Endothelial cell of umbilical vein (primary cell): Measurements from ENCODE around the gene AUTS2. TPM values are rescaled to one million over a fixed set of nuclear protein-coding genes. Genes with fewer than 3 reads are reported as not detected.

ENCODE experiments used
- BruUV-seq: library from RNA; stranded (reverse); fragments of 400-500 nt; replicated peaks from 2 replicates; lab custom pipeline; 2021; lab: Mats Ljungman, UMichigan
- CTCF ChIA-PET: fragments of 300-600, 350-600 bp; sonication (Branson Sonifier 250); formaldehyde crosslinking; loops from one replicate; lab custom pipeline; 2021; ENCODE audit warnings: antibody characterized with exemption, inconsistent platforms; lab: Charles Lee
- POLR2A ChIA-PET: fragments of 300-600, 350-600 bp; sonication (Branson Sonifier 250); formaldehyde crosslinking; loops from one replicate; lab custom pipeline; 2021; ENCODE audit warnings: antibody characterized with exemption, inconsistent platforms; lab: Charles Lee
- DNase-seq: peaks from one replicate; pipeline ENCODE4 v3.0.0-alpha.2; 2011; ENCODE audit warnings: low read depth, low spot score
- FAIRE-seq: peaks from 2 replicates; lab custom pipeline; 2011; peaks lifted over from hg19 to GRCh38; lab: Jason Lieb, UNC
- H2AFZ ChIP-seq: 2 replicates; pipeline ENCODE4 v1.6.0; 2012; ENCODE audit warnings: low read depth, low read length, control low read depth, inconsistent platforms
- H3K27ac ChIP-seq: 2 replicates; pipeline ENCODE4 v1.5.1; 2011; ENCODE audit warnings: low read depth, mild to moderate bottlenecking, control low read depth, low read length, moderate library complexity; ENCODE audit not compliant: insufficient read depth
- H3K27me3 ChIP-seq, 2 experiments: 2 replicates each; pipeline versions ENCODE4 v1.6.0 to v1.6.1; 2011; ENCODE audit warnings: low read length in 2 of 2, mixed read lengths in 1 of 2; ENCODE audit not compliant: control insufficient read depth in 2 of 2, insufficient read depth in 2 of 2
- H3K36me3 ChIP-seq, 2 experiments: 2 replicates in 1 of 2; 3 replicates in 1 of 2; pipeline ENCODE4 v1.5.1; 2011; ENCODE audit warnings: low read length in 2 of 2, mild to moderate bottlenecking in 1 of 2, moderate library complexity in 1 of 2; ENCODE audit not compliant: control insufficient read depth in 2 of 2, insufficient read depth in 2 of 2; ENCODE audit errors: extremely low read depth in 1 of 2
- H3K4me1 ChIP-seq: 3 replicates; pipeline ENCODE4 v1.5.1; 2011; ENCODE audit warnings: mild to moderate bottlenecking, low read length; ENCODE audit not compliant: control insufficient read depth, insufficient read depth; ENCODE audit errors: extremely low read depth
- H3K4me2 ChIP-seq: 2 replicates; pipeline ENCODE4 v1.6.1; 2011; ENCODE audit warnings: low read length, control low read depth, mixed read lengths; ENCODE audit not compliant: insufficient read depth
- H3K4me3 ChIP-seq, 3 experiments: fragments of 200-600 bp in 1 of 3; sonication (generic), shearing (Covaris generic) in 1 of 3; replicated peaks in 1 of 3; 2 replicates each; pipeline ENCODE4 v1.5.1; 2011 to 2016; ENCODE audit warnings: control low read depth in 3 of 3, low read length in 3 of 3, mild to moderate bottlenecking in 2 of 3, inconsistent platforms in 1 of 3, low read depth in 1 of 3, moderate library complexity in 1 of 3; ENCODE audit not compliant: insufficient read depth in 1 of 3
- H3K79me2 ChIP-seq: 2 replicates; pipeline ENCODE4 v1.6.0; 2012; ENCODE audit warnings: low read length, inconsistent platforms; ENCODE audit not compliant: control insufficient read depth, insufficient read depth
- H3K9ac ChIP-seq: replicated peaks from 2 replicates; pipeline ENCODE3; 2011; ENCODE audit warnings: low read length, control low read depth; ENCODE audit not compliant: insufficient read depth; ENCODE audit errors: extremely low read depth
- H3K9me1 ChIP-seq: replicated peaks from 3 replicates; pipeline ENCODE4 v1.6.0; 2011; ENCODE audit warnings: mild to moderate bottlenecking, low read length; ENCODE audit not compliant: control insufficient read depth, insufficient read depth; ENCODE audit errors: extremely low read depth
- H3K9me3 ChIP-seq: replicated peaks from 2 replicates; pipeline ENCODE4 v1.5.1; 2012; ENCODE audit warnings: low read length, inconsistent platforms; ENCODE audit not compliant: control insufficient read depth, insufficient read depth
- H4K20me1 ChIP-seq: replicated peaks from 2 replicates; pipeline ENCODE3; 2011; ENCODE audit warnings: mild to moderate bottlenecking, low read length; ENCODE audit not compliant: control insufficient read depth, insufficient read depth; ENCODE audit errors: extremely low read depth
- CTCF ChIP-seq, 2 donors: IDR thresholded peaks; 1 replicate in 1 of 2; 2 replicates in 1 of 2; pipeline ENCODE4 v1.5.1; 2011; ENCODE audit warnings: low read length in 2 of 2, mild to moderate bottlenecking in 2 of 2, moderate library complexity in 2 of 2, control low read depth in 1 of 2, inconsistent platforms in 1 of 2, low read depth in 1 of 2; ENCODE audit not compliant: insufficient read depth in 1 of 2; ENCODE audit errors: extremely low read depth in 1 of 2
- EZH2 ChIP-seq: IDR thresholded peaks from 2 replicates; pipeline ENCODE4 v1.6.1; 2012; ENCODE audit warnings: borderline replicate concordance, low read depth, mild to moderate bottlenecking, moderate library complexity, low read length, inconsistent platforms; ENCODE audit not compliant: severe bottlenecking
- FOS ChIP-seq: IDR thresholded peaks from 2 replicates; pipeline ENCODE4 v1.6.1; 2011; ENCODE audit warnings: mild to moderate bottlenecking, low read length, moderate library complexity, borderline replicate concordance; ENCODE audit not compliant: insufficient read depth
- GATA2 ChIP-seq: IDR thresholded peaks from 2 replicates; pipeline ENCODE4 v1.7.0; 2011; ENCODE audit warnings: low read depth, mild to moderate bottlenecking, moderate library complexity, mixed read lengths, low read length; ENCODE audit not compliant: insufficient read length, insufficient read depth
- JUN ChIP-seq: IDR thresholded peaks from 2 replicates; pipeline ENCODE4 v1.6.1; 2011; ENCODE audit warnings: borderline replicate concordance, low read depth; ENCODE audit not compliant: insufficient read length, insufficient read depth
- MAX ChIP-seq: IDR thresholded peaks from 2 replicates; pipeline ENCODE4 v1.6.1; 2011; ENCODE audit not compliant: insufficient read depth, insufficient read length
- MYC ChIP-seq: IDR thresholded peaks from one replicate; pipeline ENCODE4 v1.6.1; 2011; ENCODE audit warnings: mild to moderate bottlenecking, low read depth, low read length
- POLR2A ChIP-seq: IDR thresholded peaks from 2 replicates; pipeline ENCODE4 v1.6.1; 2012; ENCODE audit warnings: low read depth, mild to moderate bottlenecking, control low read depth, low read length
- POLR2AphosphoS5 ChIP-seq: IDR thresholded peaks from 2 replicates; pipeline ENCODE4 v1.6.1; 2012; ENCODE audit warnings: low read depth, mild to moderate bottlenecking, control low read depth, low read length, moderate library complexity; ENCODE audit not compliant: insufficient read depth
- dilution Hi-C: fragments of 300-500 bp; cut with MboI; formaldehyde crosslinking; loops from one replicate; pipeline ENCODE4 v1.15.0; 2019; ENCODE audit warnings: low sequenced_read_pairs; ENCODE audit not compliant: extremely low pct_ligation_motif_present
- intact Hi-C: fragments of 100-400 bp; cut with micrococcal nuclease; formaldehyde crosslinking; loops from one replicate; pipeline ENCODE4 v1.10.0; 2022
- polyA plus RNA-seq, 4 experiments: library from polyadenylated mRNA; depleted of rRNA in 3 of 4; stranded (reverse) in 3 of 4; unstranded in 1 of 4; fragments of >200 nt; gene quantifications; 2 replicates each; pipeline versions ENCODE4 v1.2.1 to v1.2.3, GENCODE V29; 2011 to 2012; ENCODE audit warnings: missing spikeins in 1 of 4
- total RNA-seq: library from RNA; stranded (reverse); gene quantifications from 2 replicates; pipeline ENCODE4 v1.2.3, GENCODE V29; 2021

The AUTS2 gene
- total and polyA plus RNA-seq, 2 donors (not counting 3 experiments of a cell fraction or from before 2014, with no cell fraction given) = 0.59 to 8.0 TPM

GRCh38 chr7:70834424-70834823 lies 1236.1 kb downstream of the AUTS2 start:
- BruUV-seq = no TSS peak
- Histone ChIP-seq H3K36me3 (no peaks in the 10 kb centered on the region), H3K4me2 (no peak overlapping the region), H3K27me3 (no peaks in the 10 kb centered on the region), H3K9ac (no peak overlapping the region), H3K4me3 (no peak overlapping the region), H3K9me1 (no peaks in the 10 kb centered on the region), H2AFZ (no peak overlapping the region), H4K20me1 (no peaks in the 10 kb centered on the region), H3K4me1 (no peaks in the 10 kb centered on the region), H3K9me3 (no peaks in the 10 kb centered on the region), H3K79me2 (no peaks in the 10 kb centered on the region), H3K27ac (no peak overlapping the region)
- DNase-seq = no peak
- ChIA-PET POLR2A (no interaction called here), CTCF (no interaction called here)
- FAIRE-seq = no peak
- dilution Hi-C loops (no loop called here), intact Hi-C loops (no loop called here)
- TF ChIP-seq FOS = no peak
- TF ChIP-seq JUN = no peak
- TF ChIP-seq POLR2AphosphoS5 = no peak
- no peak for TF ChIP-seq POLR2A
- TF ChIP-seq MAX = no peak
- TF ChIP-seq EZH2 = no peak
- TF ChIP-seq GATA2 = no peak
- no peak for TF ChIP-seq CTCF (IDR thresholded peaks at IDR 0.05; ENCODE audit: extremely low read depth in 1 of 2, insufficient read depth in 1 of 2, low read depth in 1 of 2, low read length in 2 of 2)
- no peak for TF ChIP-seq MYC
